RWPE1 (cell line): Measurements from ENCODE around the gene SLC6A15.

Source experiments
- CTCF ChIA-PET: fragments of 350-600 bp; sonication (Branson Sonifier 250); formaldehyde crosslinking; extraction: SDS; loops from one replicate; lab custom pipeline; 2021; lab: Yijun Ruan, JAX
- POLR2A ChIA-PET: fragments of 400-600 bp; formaldehyde crosslinking; extraction: SDS; loops from one replicate; lab custom pipeline; 2020; ENCODE audit warnings: antibody characterized with exemption; ENCODE audit not compliant: low non-redundant PET; lab: Yijun Ruan, JAX
- DNase-seq: peaks from one replicate; pipeline ENCODE4 v3.0.0; 2012; ENCODE audit warnings: low spot score
- H3K27ac ChIP-seq: fragments of 450-650 bp; 2 replicates; pipeline ENCODE4 v1.5.1; 2017
- CTCF ChIP-seq: fragments of 450-650 bp; conservative IDR thresholded peaks from 2 replicates; pipeline ENCODE4 v1.5.1; 2017; ENCODE audit warnings: low read depth, mild to moderate bottlenecking

Gene SLC6A15

GRCh38 chr12:84840356-84840755 lies 72.2 kb downstream of the SLC6A15 start:
- no peak overlapping the region for H3K27ac ChIP-seq
- ChIA-PET CTCF (no interaction called here), POLR2A (no interaction called here)
- no peak for DNase-seq
- TF ChIP-seq CTCF: no peak

DNA sequence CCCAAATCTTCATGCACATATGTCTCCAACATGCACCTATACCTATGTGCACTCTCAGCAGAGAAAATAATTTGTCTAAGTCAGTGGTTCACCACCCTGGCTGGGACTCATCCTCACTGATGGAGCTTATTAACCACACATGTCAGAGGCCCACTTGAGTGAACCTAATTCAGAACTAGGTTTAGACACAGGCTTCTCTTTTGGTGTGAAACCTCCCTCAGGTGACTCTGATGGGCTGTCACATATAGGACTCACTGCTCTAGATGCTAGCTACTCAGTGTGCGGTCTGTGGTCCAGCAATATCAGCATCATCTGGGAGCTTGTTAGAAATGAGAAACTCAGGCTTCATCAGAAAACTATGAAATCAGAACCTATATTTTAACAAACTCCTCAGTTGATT lies 85.7 kb downstream of the SLC6A15 start:
- ChIA-PET CTCF (no interaction called here), POLR2A (no interaction called here)
- DNase-seq: no peak
- H3K27ac ChIP-seq: no peak overlapping the region
- TF ChIP-seq CTCF: no peak

DNA sequence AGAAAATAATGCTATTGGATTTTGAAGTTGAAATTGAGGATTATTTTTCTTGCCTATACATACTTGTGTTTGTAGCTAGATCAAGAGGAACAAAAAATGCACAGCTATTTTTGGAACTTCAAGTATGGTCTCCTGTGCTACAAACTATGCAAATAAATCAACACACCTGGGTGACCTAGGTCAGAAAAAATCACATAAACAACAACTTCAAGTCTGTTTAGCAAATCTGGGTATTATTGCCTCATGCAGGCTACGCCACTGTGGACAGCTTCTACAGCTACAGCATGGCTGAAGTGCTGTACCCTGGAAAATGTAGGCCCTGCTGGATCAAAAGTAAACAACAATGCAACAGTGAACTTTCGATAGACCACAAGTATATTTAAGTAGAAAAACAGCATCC lies 87.5 kb downstream of the SLC6A15 start:
- CTCF ChIA-PET: interaction anchor here (0.6 kb wide), 1 partner anchor 428 kb away, joined by 3 read pairs; no protein-coding TSS in a partner anchor
- no peak for TF ChIP-seq CTCF
- POLR2A ChIA-PET: no interaction called here
- no peak for DNase-seq
- no peak overlapping the region for H3K27ac ChIP-seq

DNA sequence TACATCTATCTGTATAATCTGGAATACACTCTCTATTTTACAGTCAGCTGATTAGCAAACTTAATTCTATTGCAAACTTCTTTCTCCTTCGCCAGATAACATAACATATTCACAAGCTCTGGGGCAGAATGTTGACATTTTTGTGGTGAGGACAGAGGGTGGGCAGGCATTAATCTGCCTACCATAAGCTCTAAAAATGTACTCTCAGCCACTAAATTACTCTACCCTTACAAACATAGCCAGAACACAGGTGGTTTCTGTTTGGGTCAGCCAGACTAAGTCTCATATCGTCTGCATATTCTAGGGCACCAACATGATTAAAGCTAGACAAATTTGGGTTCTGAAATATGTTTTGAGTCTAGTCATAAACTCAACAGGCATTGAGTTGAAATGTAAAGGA lies 90.1 kb downstream of the SLC6A15 start:
- ChIA-PET POLR2A (no interaction called here), CTCF (no interaction called here)
- no peak for TF ChIP-seq CTCF
- no peak overlapping the region for H3K27ac ChIP-seq
- no peak for DNase-seq

DNA sequence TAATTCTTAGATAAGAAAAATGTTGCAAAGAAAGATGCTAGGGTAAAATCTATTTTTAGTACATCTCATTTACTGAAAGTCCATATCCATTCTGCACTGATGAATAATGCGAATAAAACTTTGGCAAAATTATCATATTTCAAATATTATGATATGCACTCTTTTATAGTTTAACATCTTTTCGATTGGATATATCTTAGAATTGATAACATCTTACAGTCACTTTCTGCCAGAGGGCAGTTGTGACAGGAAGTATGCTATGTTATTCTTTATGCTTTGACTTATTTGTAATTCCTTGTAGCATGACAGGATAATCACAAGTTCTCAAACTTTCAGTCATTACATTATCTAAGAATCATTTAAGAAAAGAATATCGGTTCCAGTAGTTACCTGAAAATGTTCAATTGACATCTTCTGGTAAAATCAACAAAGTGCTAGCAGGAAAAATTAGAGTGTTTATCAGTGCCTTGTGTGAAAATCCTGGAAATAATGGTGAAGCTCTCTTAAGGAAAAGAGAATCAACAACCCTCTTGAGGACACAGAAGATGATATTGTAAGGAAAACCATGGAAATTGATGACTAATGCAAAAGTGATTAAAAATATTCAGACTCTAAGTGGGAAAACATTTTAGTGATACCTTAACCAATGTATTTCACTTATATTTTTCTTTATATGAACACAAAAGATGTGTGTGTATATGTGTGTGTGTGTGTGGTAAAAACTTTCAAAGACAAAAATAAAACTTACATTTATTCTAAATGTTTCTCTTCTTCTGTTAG lies 95.5 kb downstream of the SLC6A15 start:
- DNase-seq: no peak
- TF ChIP-seq CTCF: no peak
- POLR2A ChIA-PET: no interaction called here
- CTCF ChIA-PET: no interaction called here
- H3K27ac ChIP-seq: no peak overlapping the region

- DNase-seq: no peak
- ChIA-PET POLR2A (no interaction called here), CTCF (no interaction called here)
- no peak overlapping the region for H3K27ac ChIP-seq
- no peak for TF ChIP-seq CTCF
These were observed 97.8 kb downstream of the SLC6A15 start for GRCh38 chr12:84814664-84815245.
